HG02870 (cell line): ENCODE results near the gene TXNIP.

Experiments used
- ATAC-seq: cut with Tn5 transposase; IDR thresholded peaks from one replicate; pipeline ENCODE4 v1.9.1; 2021; ENCODE audit warnings: mild to moderate bottlenecking, moderate library complexity; ENCODE audit not compliant: unreplicated experiment

TXNIP gene

GRCh38 chr1:146012703-146013558 is 16.6 kb upstream of the TXNIP start:
- no peak for ATAC-seq

DNA sequence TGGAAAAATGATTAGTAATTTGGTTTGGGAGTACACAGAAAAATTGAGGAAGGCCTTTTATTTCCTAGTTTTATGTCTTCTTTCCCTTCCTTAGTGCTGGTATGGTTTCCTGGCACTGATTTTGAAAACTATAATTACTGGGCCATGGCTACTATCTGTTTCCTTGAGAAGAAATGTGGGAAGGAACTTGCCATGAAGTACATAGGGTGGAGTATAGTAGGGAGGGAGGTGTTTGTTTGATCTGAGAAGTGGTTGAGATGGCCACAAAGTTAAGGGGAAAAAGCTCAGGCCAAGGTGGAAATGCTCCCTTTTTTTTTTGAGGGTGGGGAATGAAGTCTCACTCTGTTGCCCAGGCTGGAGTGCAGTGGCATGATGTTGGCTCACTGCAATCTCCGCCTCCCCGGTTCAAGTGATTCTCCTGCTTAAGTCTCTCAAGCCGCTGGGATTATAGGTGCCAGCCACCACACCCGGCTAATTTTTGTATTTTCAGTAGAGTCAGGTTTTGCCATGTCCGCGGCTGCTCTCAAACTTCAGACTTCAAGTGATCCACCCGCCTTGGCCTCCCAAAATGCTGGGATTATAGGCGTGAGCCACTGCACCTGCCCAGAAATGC is 13.9 kb upstream of the TXNIP start:
- ATAC-seq = no peak

DNA sequence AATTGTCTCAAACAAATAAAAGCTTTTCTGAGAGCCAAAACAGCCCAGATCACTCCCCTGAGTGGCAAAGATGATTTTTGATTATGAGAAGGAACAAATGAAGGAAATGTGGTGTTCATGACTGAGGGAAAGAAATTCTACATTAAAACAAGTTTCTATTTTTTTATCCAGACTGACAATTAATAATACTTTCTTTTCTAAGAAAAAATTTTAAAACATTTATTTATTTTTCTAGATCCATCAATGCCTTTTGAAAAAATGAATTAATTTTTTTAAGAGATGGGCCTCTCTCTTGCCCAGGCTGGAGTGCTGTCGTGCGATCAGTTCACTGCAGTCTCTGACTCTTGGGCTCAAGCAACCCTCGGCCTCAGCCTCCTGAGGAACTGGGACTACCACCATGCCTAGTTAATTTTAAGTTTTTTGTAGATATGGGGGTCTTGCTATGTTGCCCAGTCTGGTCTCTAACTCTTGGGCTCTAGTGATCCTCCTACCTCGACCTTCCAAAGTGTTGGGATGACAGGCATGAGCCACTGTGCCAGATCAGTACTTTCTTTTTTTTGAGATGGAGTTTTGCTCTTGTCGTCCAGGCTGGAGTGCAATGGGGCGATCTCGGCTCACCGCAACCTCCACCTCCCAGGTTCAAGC is 11.2 kb upstream of the TXNIP start:
- ATAC-seq = no peak

- no peak for ATAC-seq
Measured at GRCh38 chr1:146001709-146002108, 5.3 kb upstream of the TXNIP start.

GRCh38 chr1:145999321-146000024 is 3.1 kb upstream of the TXNIP start:
- ATAC-seq = no peak

DNA sequence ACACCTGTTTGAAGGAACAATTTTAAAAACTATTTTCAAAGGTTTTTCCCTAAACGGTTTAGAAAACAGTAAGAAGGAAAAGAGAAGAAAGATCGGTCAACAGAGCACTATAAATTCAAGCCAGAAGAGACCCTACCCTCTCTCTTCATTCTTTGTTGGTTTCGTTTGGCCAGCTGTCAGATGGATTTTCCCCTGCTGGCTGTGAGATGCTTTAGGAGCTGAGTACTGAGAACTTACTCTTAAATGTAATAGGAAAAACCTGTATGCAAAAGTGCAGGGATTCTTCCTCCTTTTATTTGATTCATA is 1.3 kb upstream of the TXNIP start:
- ATAC-seq = no peak

DNA sequence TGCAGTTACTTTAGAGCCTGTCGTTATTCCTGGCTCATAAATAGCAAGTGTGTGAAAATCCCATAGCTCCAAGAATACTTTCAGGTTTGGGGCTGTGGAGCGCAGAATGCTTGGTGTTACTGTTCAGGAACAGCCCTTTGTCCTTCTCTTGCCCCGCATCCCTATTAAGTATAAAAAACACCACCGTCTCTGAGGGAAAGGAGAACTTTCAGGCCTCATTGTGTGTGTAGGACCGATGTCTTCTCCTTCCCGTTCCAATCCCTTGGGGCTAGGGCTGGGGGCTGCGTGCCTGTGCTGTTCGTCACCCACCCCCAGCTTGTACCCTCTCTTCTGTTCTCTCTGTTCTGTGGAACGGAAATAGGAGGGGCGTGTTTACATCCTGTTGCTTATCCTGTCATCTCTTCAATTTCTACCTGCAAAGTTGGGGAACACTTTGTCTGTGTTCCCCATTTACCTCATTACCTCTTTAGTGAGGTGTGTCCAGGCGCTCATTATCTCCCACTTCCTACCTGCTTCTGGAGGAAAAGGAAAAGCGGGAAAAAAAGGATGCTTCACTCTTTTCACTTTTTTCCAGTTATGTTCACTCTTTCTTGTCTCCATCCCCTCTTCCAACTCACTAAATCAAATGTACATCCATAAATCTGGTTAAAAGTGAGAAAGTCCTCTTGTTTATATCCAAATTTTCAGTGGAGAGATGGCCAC is 788 bp upstream of the TXNIP start:
- ATAC-seq = no peak

GRCh38 chr1:145995964-145996432 is 381 bp downstream of the TXNIP start:
- ATAC-seq = no peak

GRCh38 chr1:145995148-145995881 is 1.1 kb downstream of the TXNIP start:
- no peak for ATAC-seq

- ATAC-seq = no peak
Measured at GRCh38 chr1:145994391-145995120, 1.8 kb downstream of the TXNIP start.

GRCh38 chr1:145993618-145994390 is 2.6 kb downstream of the TXNIP start:
- ATAC-seq = no peak

- ATAC-seq = no peak
Measured at GRCh38 chr1:145992958-145993617, 3.3 kb downstream of the TXNIP start.

DNA sequence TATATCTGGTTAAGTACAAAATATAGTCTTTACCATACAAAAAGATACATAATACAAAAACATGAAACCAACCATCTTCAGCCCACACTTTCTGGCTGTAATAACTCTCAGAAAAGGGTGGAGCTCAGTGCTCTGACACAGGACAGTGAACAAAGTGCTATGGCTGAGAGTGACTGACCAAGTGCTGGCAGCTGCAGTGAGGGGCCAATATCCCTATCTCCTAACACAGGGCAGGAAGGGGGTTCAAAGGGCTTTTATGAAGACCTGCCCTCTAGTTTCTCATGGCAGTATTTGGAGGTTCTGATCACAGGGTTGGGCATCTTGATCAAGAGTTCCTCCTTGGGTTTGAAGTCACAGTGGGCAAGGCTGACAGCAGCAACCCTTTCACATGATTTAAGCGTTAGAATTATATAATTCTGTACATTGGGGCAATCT is 3.9 kb downstream of the TXNIP start:
- ATAC-seq = no peak

- no peak for ATAC-seq
Measured at GRCh38 chr1:145991735-145992412, 4.5 kb downstream of the TXNIP start.

DNA sequence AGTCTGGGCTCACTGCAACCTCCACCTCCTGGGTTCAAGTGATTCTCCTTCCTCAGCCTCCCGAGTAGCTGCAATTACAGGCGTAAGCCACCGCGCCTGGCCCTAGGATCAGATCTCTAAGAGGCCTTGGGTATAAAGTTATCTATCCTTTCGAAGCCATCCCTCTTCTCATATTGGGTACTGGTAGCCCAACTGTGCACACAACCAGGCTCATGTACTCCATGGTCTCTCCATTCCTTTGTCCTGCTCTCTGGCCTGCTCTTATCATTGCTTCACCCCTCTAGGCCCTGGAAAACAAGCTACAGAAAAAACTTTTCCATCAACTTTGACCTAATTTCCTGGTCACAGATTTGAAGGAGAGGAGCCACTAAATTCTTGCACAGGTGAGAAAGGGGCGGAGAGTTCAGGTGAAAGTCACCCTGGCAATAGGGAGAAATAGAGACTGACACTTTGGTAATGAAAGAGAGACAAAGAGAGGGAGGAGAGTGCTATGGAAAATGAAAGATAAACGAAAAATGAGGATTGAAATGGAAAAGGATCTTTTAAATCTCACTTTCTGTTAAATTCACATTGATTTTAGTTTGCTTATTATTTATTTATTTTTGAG is 6.0 kb downstream of the TXNIP start:
- no peak for ATAC-seq

- no peak for ATAC-seq
Measured at GRCh38 chr1:145988773-145989172, 7.6 kb downstream of the TXNIP start.

DNA sequence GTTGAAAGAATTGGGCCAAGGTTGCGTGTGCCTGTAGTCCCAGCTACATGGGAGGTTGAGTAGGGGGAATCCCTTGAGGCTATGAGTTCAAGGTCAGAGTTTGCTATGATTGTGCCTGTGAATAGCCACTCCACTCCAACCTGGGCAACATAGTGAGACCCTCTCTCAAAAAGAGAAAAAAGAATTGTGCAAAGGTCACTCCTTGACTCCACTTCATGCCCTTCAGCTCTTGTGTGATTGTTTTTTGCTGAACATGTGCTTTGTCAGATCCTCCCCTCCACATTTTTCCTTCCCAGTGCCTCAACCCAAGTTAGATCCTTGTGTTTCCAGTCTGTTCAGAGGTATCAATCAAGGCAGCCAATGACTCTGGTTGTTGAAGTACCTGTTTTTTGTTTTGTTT is 8.5 kb downstream of the TXNIP start:
- ATAC-seq = no peak
